Loucy (cell line): ENCODE data around the gene KIDINS220.

Experiments
- H2AFZ ChIP-seq: fragments of 200-600 bp; sonication (generic); 2 replicates; pipeline ENCODE4 v1.6.0; 2016; ENCODE audit warnings: antibody characterized with exemption, mild to moderate bottlenecking, low read length, moderate library complexity
- H3F3A ChIP-seq: fragments of 200-600 bp; 2 replicates; pipeline ENCODE4 v1.6.0; 2016; ENCODE audit warnings: antibody characterized with exemption, low read depth, mild to moderate bottlenecking
- H3K27me3 ChIP-seq: fragments of 200-600 bp; sonication (generic); 2 replicates; pipeline ENCODE4 v1.6.1; 2014; ENCODE audit warnings: low read length, mild to moderate bottlenecking; ENCODE audit not compliant: insufficient read depth, poor library complexity, severe bottlenecking
- H3K36me3 ChIP-seq: fragments of 200-600 bp; sonication (generic); 2 replicates; pipeline ENCODE4 v1.6.1; 2016; ENCODE audit warnings: low read length; ENCODE audit not compliant: insufficient read depth
- H3K4me1 ChIP-seq: fragments of 200-600 bp; sonication (generic); 2 replicates; pipeline ENCODE4 v1.5.1; 2014; ENCODE audit warnings: low read length, mild to moderate bottlenecking; ENCODE audit not compliant: insufficient read depth, poor library complexity, severe bottlenecking
- H3K4me2 ChIP-seq: fragments of 200-600 bp; sonication (generic); 2 replicates; pipeline ENCODE4 v1.6.0; 2014; ENCODE audit warnings: antibody characterized with exemption, low read length, low read depth, mild to moderate bottlenecking; ENCODE audit not compliant: poor library complexity, severe bottlenecking
- H3K4me3 ChIP-seq: fragments of 200-600 bp; sonication (generic); 2 replicates; pipeline ENCODE4 v1.5.1; 2014; ENCODE audit warnings: low read length, mild to moderate bottlenecking, mixed read lengths; ENCODE audit not compliant: poor library complexity, severe bottlenecking
- H3K79me2 ChIP-seq: fragments of 200-600 bp; sonication (generic); 2 replicates; pipeline ENCODE4 v1.6.1; 2014; ENCODE audit warnings: low read length; ENCODE audit not compliant: insufficient read depth
- H3K9ac ChIP-seq: fragments of 200-600 bp; sonication (generic); 2 replicates; pipeline ENCODE4 v1.6.0; 2014; ENCODE audit warnings: mild to moderate bottlenecking, low read depth, low read length, moderate library complexity; ENCODE audit not compliant: poor library complexity, severe bottlenecking
- H3K9me2 ChIP-seq: fragments of 200-600 bp; sonication (generic); replicated peaks from 2 replicates; pipeline ENCODE4 v1.6.1; 2016; ENCODE audit warnings: low read depth, low read length, mixed read lengths
- H3K9me3 ChIP-seq: fragments of 200-600 bp; sonication (generic); 2 replicates; pipeline ENCODE4 v1.6.1; 2014; ENCODE audit warnings: mild to moderate bottlenecking, antibody characterized with exemption, low read length, low read depth; ENCODE audit not compliant: insufficient read depth
- H4K20me1 ChIP-seq: fragments of 200-600 bp; sonication (generic); 2 replicates; pipeline ENCODE4 v1.6.0; 2014; ENCODE audit warnings: antibody characterized with exemption, low read length, mild to moderate bottlenecking; ENCODE audit not compliant: insufficient read depth, poor library complexity, severe bottlenecking
- EZH2phosphoT487 ChIP-seq: fragments of 200-600 bp; IDR thresholded peaks from 2 replicates; pipeline ENCODE4 v1.6.1; 2018; ENCODE audit warnings: antibody characterized with exemption, mild to moderate bottlenecking, moderate library complexity, borderline replicate concordance
- TF ChIP-seq, protein P1 (sequence below): fragments of 200-600 bp; sonication (generic); conservative IDR thresholded peaks from 2 replicates; pipeline ENCODE4 v1.5.1; 2014; ENCODE audit warnings: mild to moderate bottlenecking, antibody characterized with exemption, low read length

The KIDINS220 gene

DNA sequence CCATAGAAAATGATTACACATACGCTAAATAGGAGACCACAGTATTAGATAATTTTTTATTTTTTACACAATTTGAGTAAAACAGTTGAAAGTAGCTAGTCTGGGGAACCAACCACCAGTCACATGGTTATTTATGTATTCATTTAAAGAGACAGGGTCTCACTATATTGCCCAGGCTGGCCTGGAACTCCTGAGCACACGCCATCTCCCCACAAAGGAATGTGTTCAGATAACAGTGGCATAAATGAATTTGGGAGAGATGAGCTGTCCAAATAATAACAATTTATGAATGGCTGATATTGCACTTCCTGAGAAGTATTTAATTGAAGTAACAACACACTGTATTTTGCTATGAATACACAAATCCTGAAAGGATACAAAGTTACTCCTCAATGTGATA, 39.7 kb downstream of the KIDINS220 start:
- H3K9me2 ChIP-seq, result no peaks in the 10 kb centered on the region
- no peak overlapping the region for H3K4me3 ChIP-seq
- no peak overlapping the region for H2AFZ ChIP-seq
- H3K9me3 ChIP-seq, result no peaks in the 10 kb centered on the region
- H3K27me3 ChIP-seq, result no peaks in the 10 kb centered on the region
- no peak overlapping the region for H3K9ac ChIP-seq
- H3K79me2 ChIP-seq, result no peaks in the 10 kb centered on the region
- no peak overlapping the region for H3K4me2 ChIP-seq
- H3K4me1 ChIP-seq, result no peaks in the 10 kb centered on the region
- no peaks in the 10 kb centered on the region for H4K20me1 ChIP-seq
- peaks cover 82% of the 10 kb centered on the region for H3K36me3 ChIP-seq
- no peak for TF ChIP-seq EZH2phosphoT487
- TF ChIP-seq, protein P1, sequence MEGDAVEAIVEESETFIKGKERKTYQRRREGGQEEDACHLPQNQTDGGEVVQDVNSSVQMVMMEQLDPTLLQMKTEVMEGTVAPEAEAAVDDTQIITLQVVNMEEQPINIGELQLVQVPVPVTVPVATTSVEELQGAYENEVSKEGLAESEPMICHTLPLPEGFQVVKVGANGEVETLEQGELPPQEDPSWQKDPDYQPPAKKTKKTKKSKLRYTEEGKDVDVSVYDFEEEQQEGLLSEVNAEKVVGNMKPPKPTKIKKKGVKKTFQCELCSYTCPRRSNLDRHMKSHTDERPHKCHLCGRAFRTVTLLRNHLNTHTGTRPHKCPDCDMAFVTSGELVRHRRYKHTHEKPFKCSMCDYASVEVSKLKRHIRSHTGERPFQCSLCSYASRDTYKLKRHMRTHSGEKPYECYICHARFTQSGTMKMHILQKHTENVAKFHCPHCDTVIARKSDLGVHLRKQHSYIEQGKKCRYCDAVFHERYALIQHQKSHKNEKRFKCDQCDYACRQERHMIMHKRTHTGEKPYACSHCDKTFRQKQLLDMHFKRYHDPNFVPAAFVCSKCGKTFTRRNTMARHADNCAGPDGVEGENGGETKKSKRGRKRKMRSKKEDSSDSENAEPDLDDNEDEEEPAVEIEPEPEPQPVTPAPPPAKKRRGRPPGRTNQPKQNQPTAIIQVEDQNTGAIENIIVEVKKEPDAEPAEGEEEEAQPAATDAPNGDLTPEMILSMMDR, result no peak
- H3F3A ChIP-seq, result no peaks in the 10 kb centered on the region

DNA sequence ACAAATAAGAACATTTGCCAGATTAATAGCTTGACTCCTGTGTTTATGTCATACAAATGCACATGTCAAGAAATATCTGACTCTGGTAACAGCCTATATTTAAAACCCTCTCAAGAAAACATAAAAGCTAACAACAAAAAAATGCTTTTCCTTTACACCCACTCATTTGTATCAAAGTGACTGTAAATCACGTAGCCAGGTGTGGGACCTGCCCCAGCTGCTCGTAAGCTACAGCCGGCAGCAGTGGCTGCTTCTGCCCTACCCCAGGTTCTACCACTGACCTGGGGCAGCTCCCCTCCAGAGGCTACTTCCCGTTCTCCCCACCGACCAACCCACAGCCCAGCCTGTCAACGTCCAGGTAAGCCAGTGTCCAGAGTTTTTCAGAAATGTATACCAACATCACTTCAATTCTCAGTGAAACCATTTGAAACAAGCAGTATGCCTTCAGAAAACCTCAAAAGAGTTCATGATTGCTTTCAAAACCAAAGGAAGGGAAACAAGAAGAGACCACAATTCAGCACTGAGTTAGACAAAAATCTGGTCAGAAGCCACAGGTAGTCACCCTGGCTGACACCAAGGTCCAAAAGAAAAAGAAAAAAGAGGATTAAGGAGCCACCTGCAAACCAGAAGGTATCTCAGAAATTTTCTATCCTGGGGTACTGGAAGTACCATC, 40.4 kb downstream of the KIDINS220 start:
- no peaks in the 10 kb centered on the region for H3K9me3 ChIP-seq
- no peak overlapping the region for H2AFZ ChIP-seq
- H3K9me2 ChIP-seq, result no peaks in the 10 kb centered on the region
- H3K4me2 ChIP-seq, result no peak overlapping the region
- H3K27me3 ChIP-seq, result no peaks in the 10 kb centered on the region
- no peak overlapping the region for H3K4me3 ChIP-seq
- H3K36me3 ChIP-seq, result peaks cover 75% of the 10 kb centered on the region
- H3K4me1 ChIP-seq, result no peaks in the 10 kb centered on the region
- no peaks in the 10 kb centered on the region for H3F3A ChIP-seq
- no peaks in the 10 kb centered on the region for H4K20me1 ChIP-seq
- no peaks in the 10 kb centered on the region for H3K79me2 ChIP-seq
- TF ChIP-seq EZH2phosphoT487, result no peak
- TF ChIP-seq, protein P1, result no peak
- H3K9ac ChIP-seq, result no peak overlapping the region

DNA sequence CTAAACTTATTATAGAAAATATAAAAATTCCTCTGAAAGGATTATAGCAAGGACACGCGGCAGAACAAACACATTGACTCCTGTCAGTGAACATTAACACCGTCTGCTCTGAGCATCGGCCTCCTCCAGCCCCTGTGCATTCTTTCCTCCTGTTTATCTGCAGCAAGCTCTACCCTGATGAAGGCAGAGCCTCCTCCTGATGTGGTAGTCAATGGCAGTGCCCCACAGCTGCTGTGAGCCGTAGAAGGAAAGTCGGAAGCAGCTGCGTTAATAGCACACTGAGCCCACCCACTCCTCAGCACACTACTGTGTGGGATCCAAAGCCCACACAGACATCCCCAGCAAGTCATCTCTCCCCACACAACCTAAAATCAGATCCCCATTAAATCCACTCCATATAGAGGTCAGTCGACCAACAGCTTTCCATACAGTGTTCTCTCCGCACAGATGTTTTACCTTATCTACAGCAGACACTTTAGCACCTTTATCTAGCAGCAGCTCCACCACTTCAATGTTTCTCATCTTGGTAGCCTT, 41.0 kb downstream of the KIDINS220 start:
- no peaks in the 10 kb centered on the region for H3F3A ChIP-seq
- no peaks in the 10 kb centered on the region for H3K79me2 ChIP-seq
- H3K4me3 ChIP-seq, result no peak overlapping the region
- no peak for TF ChIP-seq EZH2phosphoT487
- TF ChIP-seq, protein P1, result no peak
- no peaks in the 10 kb centered on the region for H3K27me3 ChIP-seq
- H4K20me1 ChIP-seq, result no peaks in the 10 kb centered on the region
- no peaks in the 10 kb centered on the region for H3K4me1 ChIP-seq
- no peak overlapping the region for H2AFZ ChIP-seq
- H3K9me3 ChIP-seq, result no peaks in the 10 kb centered on the region
- no peak overlapping the region for H3K9ac ChIP-seq
- H3K4me2 ChIP-seq, result no peak overlapping the region
- peaks cover 69% of the 10 kb centered on the region for H3K36me3 ChIP-seq
- H3K9me2 ChIP-seq, result no peaks in the 10 kb centered on the region
